AG08395 (cell line): ENCODE data around the gene WT1.
A peak's percentile ranks its signal among the peaks of the same experiment; 100 is the strongest.
"Not testable (repeated sequence)": the region's sequence is repeated elsewhere in the genome, so short reads cannot be mapped to it uniquely, and the experiment has no call there.

Source experiments
- DNase-seq: peaks from one replicate; pipeline ENCODE4 v3.0.0; 2012; ENCODE audit warnings: mixed read lengths, low spot score

WT1 gene

GRCh38 chr11:32387411-32387810 lies 47.9 kb downstream of the WT1 start:
- no peak for DNase-seq

GRCh38 chr11:32386770-32387377 lies 48.5 kb downstream of the WT1 start:
- DNase-seq = peak; percentile 21

- peak; percentile 63 for DNase-seq
Measured at GRCh38 chr11:32385998-32386397, 49.3 kb downstream of the WT1 start.

- no peak for DNase-seq
Measured at GRCh38 chr11:32382339-32383049, 52.8 kb downstream of the WT1 start.

GRCh38 chr11:32381179-32381578 lies 54.2 kb downstream of the WT1 start:
- DNase-seq = no peak

GRCh38 chr11:32379719-32380118 lies 55.6 kb downstream of the WT1 start:
- no peak for DNase-seq

- DNase-seq = no peak
Measured at GRCh38 chr11:32375826-32376225, 59.5 kb downstream of the WT1 start.

- DNase-seq = no peak
Measured at GRCh38 chr11:32374261-32374711, 61.1 kb downstream of the WT1 start.

GRCh38 chr11:32369987-32370386 lies 65.4 kb downstream of the WT1 start:
- DNase-seq = not testable (repeated sequence)

- DNase-seq = peak; percentile 41
Measured at GRCh38 chr11:32366666-32367065, 68.7 kb downstream of the WT1 start.

GRCh38 chr11:32365192-32365591 lies 70.1 kb downstream of the WT1 start:
- DNase-seq = no peak

GRCh38 chr11:32358729-32359128 lies 76.6 kb downstream of the WT1 start:
- DNase-seq = no peak

GRCh38 chr11:32353884-32354283 lies 81.5 kb downstream of the WT1 start:
- DNase-seq = no peak

- no peak for DNase-seq
Measured at GRCh38 chr11:32348502-32348901, 86.8 kb downstream of the WT1 start.

- DNase-seq = no peak
Measured at GRCh38 chr11:32344946-32345345, 90.4 kb downstream of the WT1 start.

- no peak for DNase-seq
Measured at GRCh38 chr11:32343325-32344008, 91.9 kb downstream of the WT1 start.

GRCh38 chr11:32341620-32342613 lies 93.4 kb downstream of the WT1 start:
- DNase-seq = no peak

- no peak for DNase-seq
Measured at GRCh38 chr11:32340181-32340580, 95.2 kb downstream of the WT1 start.
